Measurements from ENCODE around the gene KCNQ1. TPM values are rescaled to one million over a fixed set of nuclear protein-coding genes. Genes with fewer than 3 reads are reported as not detected.

The KCNQ1 gene
- total and polyA plus RNA-seq, 2 of the 13 experiments (the other 11 are each of a cell fraction or from before 2014, with no cell fraction given): 0.02 to 0.08 TPM

DNA sequence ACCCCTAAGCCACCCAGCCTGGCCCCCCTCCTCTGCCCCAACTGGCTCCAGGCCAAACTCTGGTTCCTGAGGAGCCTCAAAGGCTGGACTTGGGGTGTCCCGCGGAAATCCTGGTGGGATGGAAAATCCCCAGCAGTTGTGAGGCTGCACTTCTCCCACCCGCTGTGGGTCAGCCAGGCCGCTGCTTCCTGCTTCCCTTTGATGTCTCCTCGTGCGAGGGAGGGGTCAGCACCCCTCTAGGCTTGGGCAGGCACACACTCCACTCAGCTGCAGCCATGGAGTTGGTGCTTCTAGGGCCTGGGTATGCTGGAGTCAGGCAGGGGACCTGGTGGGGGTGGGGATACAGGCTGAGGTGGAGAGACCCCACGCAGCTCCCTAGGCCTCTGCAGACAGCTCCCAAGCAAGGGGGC lies 243.0 kb downstream of the KCNQ1 start:
- FAIRE-seq: no peak
- Histone ChIP-seq H3K27ac (ENCODE audit: extremely low read length, insufficient read depth, low read length) (peak overlapping the region; percentile 8), H4K20me1 (ENCODE audit: insufficient read depth, low read length) (peaks cover 100% of the 10 kb centered on the region), H3K36me3 (replicated peaks in 1 of 2; ENCODE audit: control insufficient read depth in 1 of 2, insufficient read depth in 2 of 2, low read length in 2 of 2) (peaks cover 56 to 96% of the 10 kb centered on the region in 2 experiments), H3K27me3 (ENCODE audit: control insufficient read depth in 1 of 2, insufficient read depth in 2 of 2, low read length in 2 of 2) (no peaks in the 10 kb centered on the region), H3K4me2 (ENCODE audit: low read depth, low read length) (0 out of 2 replicates have a peak overlapping the region, but pooled peaks have one; percentile 10), H3K79me2 (ENCODE audit: insufficient read depth, low read length) (peaks cover 100% of the 10 kb centered on the region), H3K4me3 (replicated peaks in 1 of 3; ENCODE audit: insufficient read depth in 1 of 3, low read depth in 2 of 3, low read length in 3 of 3) (no peak overlapping the region), H2AFZ (ENCODE audit: low read length) (no peak overlapping the region), H3K9me3 (ENCODE audit: low read length) (no peaks in the 10 kb centered on the region), H3K9ac (ENCODE audit: insufficient read depth, low read depth, low read length) (no peak overlapping the region), H3K4me1 (ENCODE audit: insufficient read depth, low read length) (peaks cover 100% of the 10 kb centered on the region)
- POLR2A ChIA-PET: interaction anchor here (1.0 to 10.8 kb wide), 4 partner anchors 11 to 215 kb away, joined by 3 to 201 read pairs (median 4); partner anchors contain the start of gene KCNQ1OT1
- BruUV-seq (replicated peaks): no TSS peak
- ATAC-seq: peak; percentile 0; the same call in 1 of the 3 replicates
- in situ Hi-C loops (cut with HindIII; ENCODE audit: extremely low pct_ligation_motif_present, low pct_unique_long_range_greater_than_20kb) (no loop called here), intact Hi-C loops (cut with micrococcal nuclease; ENCODE audit: unreplicated experiment) (no loop called here)
- no peak for DNase-seq (ENCODE audit: low spot score)
- CTCF ChIA-PET (ENCODE audit: low intra/inter-chr PET ratio, low total read pairs): no interaction called here
- 73% methylated on average over 3 of the region's 7 CpGs for WGBS (ENCODE audit: low lambda C conversion rate)
- no peak for TF ChIP-seq ZFAT (CRISPR knock-in tag; conservative IDR thresholded peaks at IDR 0.05)
- no peak for TF ChIP-seq SMC3 (IDR thresholded peaks at IDR 0.05; ENCODE audit: low read length)
- TF ChIP-seq, protein P1, sequence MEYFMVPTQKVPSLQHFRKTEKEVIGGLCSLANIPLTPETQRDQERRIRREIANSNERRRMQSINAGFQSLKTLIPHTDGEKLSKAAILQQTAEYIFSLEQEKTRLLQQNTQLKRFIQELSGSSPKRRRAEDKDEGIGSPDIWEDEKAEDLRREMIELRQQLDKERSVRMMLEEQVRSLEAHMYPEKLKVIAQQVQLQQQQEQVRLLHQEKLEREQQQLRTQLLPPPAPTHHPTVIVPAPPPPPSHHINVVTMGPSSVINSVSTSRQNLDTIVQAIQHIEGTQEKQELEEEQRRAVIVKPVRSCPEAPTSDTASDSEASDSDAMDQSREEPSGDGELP (IDR thresholded peaks at IDR 0.05; ENCODE audit: borderline replicate concordance, low read depth): no peak
- TF ChIP-seq ZNF205 (CRISPR knock-in tag; IDR thresholded peaks at IDR 0.05): no peak
- TF ChIP-seq, protein P2, sequence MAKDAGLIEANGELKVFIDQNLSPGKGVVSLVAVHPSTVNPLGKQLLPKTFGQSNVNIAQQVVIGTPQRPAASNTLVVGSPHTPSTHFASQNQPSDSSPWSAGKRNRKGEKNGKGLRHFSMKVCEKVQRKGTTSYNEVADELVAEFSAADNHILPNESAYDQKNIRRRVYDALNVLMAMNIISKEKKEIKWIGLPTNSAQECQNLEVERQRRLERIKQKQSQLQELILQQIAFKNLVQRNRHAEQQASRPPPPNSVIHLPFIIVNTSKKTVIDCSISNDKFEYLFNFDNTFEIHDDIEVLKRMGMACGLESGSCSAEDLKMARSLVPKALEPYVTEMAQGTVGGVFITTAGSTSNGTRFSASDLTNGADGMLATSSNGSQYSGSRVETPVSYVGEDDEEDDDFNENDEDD (CRISPR knock-in tag; IDR thresholded peaks at IDR 0.05; ENCODE audit: borderline replicate concordance): no peak
- TF ChIP-seq REPIN1 (CRISPR knock-in tag; IDR thresholded peaks at IDR 0.05; ENCODE audit: borderline replicate concordance, low read depth): no peak
- TF ChIP-seq RBM39 (IDR thresholded peaks at IDR 0.05; ENCODE audit: low read depth, low read length, poor library complexity, severe bottlenecking): no peak
- TF ChIP-seq ZNF20 (CRISPR knock-in tag; IDR thresholded peaks at IDR 0.05): no peak
- TF ChIP-seq, protein P3, sequence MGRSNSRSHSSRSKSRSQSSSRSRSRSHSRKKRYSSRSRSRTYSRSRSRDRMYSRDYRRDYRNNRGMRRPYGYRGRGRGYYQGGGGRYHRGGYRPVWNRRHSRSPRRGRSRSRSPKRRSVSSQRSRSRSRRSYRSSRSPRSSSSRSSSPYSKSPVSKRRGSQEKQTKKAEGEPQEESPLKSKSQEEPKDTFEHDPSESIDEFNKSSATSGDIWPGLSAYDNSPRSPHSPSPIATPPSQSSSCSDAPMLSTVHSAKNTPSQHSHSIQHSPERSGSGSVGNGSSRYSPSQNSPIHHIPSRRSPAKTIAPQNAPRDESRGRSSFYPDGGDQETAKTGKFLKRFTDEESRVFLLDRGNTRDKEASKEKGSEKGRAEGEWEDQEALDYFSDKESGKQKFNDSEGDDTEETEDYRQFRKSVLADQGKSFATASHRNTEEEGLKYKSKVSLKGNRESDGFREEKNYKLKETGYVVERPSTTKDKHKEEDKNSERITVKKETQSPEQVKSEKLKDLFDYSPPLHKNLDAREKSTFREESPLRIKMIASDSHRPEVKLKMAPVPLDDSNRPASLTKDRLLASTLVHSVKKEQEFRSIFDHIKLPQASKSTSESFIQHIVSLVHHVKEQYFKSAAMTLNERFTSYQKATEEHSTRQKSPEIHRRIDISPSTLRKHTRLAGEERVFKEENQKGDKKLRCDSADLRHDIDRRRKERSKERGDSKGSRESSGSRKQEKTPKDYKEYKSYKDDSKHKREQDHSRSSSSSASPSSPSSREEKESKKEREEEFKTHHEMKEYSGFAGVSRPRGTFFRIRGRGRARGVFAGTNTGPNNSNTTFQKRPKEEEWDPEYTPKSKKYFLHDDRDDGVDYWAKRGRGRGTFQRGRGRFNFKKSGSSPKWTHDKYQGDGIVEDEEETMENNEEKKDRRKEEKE (IDR thresholded peaks at IDR 0.05): no peak
- TF ChIP-seq, protein P4, sequence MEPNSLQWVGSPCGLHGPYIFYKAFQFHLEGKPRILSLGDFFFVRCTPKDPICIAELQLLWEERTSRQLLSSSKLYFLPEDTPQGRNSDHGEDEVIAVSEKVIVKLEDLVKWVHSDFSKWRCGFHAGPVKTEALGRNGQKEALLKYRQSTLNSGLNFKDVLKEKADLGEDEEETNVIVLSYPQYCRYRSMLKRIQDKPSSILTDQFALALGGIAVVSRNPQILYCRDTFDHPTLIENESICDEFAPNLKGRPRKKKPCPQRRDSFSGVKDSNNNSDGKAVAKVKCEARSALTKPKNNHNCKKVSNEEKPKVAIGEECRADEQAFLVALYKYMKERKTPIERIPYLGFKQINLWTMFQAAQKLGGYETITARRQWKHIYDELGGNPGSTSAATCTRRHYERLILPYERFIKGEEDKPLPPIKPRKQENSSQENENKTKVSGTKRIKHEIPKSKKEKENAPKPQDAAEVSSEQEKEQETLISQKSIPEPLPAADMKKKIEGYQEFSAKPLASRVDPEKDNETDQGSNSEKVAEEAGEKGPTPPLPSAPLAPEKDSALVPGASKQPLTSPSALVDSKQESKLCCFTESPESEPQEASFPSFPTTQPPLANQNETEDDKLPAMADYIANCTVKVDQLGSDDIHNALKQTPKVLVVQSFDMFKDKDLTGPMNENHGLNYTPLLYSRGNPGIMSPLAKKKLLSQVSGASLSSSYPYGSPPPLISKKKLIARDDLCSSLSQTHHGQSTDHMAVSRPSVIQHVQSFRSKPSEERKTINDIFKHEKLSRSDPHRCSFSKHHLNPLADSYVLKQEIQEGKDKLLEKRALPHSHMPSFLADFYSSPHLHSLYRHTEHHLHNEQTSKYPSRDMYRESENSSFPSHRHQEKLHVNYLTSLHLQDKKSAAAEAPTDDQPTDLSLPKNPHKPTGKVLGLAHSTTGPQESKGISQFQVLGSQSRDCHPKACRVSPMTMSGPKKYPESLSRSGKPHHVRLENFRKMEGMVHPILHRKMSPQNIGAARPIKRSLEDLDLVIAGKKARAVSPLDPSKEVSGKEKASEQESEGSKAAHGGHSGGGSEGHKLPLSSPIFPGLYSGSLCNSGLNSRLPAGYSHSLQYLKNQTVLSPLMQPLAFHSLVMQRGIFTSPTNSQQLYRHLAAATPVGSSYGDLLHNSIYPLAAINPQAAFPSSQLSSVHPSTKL (CRISPR knock-in tag; IDR thresholded peaks at IDR 0.05): 0 out of 2 replicates have a peak, but pooled peaks have one; percentile 23
- no peak for TF ChIP-seq ZNF878 (CRISPR knock-in tag; IDR thresholded peaks at IDR 0.05)
- TF ChIP-seq ZBTB38 (CRISPR knock-in tag; IDR thresholded peaks at IDR 0.05): peak; percentile 80
- peak; percentile 37; the same call in 1 of the 2 replicates for TF ChIP-seq RARA (CRISPR knock-in tag; IDR thresholded peaks at IDR 0.05)

Measured in HepG2 (cell line).